Measurements from ENCODE around the gene UNC5C.

Gene UNC5C

DNA sequence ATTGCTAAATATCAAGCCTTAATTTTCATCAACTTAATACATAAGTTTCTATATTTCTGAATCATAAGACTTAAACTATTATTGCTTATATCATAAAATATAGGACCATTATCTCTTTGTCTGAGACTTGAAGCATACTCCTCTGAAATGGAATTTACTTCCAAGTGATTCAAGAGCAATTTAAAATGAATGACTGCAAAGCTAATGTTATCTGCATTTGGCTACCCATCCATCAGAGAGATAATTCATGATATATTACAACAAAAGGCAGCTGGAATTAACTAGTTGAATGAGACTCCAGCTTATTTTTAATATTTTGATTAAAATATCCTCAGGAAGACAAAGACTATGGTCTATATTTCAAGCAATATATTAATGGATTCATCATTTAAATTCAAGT lies 208.6 kb downstream of the UNC5C start:
- no peak for DNase-seq (ENCODE audit: low read depth)

DNA sequence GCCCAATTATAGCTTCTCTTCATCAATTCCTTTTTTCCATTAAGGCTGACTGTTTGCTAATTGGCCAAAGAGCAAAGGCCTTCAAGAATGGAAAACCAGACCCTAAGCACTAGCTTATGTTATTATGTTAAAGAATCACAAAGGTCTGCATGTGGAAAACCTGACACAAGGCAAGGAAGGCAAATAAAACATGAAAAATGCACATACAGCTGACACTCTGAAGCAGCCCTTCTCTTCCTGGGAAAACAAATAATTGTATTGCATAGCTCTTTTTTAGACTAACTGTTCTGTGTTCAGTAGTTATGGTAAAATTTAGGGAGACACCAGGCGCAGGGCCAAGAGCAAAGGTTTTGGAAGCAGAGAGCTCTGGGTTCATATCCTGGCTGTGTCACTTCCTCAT lies 223.1 kb downstream of the UNC5C start:
- no peak for DNase-seq (ENCODE audit: low read depth)

DNA sequence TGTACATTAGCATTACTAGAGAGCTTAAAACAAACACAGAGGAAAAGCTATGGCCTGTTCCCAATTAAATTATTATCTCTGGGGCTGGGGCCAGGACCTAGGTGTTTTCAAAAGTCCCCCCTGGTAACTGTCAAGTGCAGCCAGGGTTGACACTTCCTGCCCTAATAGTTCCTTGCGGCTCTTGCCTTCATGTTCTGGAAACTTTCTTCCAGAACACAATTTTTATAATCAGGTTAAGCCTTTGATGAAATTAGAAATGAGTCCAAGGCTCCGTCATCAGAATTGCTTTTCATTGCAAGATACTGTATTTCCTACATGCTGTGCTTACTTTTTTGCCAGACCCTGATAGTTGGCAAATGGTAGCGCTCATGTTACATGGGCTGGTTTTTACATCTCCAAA lies 229.6 kb downstream of the UNC5C start:
- no peak for DNase-seq (ENCODE audit: low read depth)

DNA sequence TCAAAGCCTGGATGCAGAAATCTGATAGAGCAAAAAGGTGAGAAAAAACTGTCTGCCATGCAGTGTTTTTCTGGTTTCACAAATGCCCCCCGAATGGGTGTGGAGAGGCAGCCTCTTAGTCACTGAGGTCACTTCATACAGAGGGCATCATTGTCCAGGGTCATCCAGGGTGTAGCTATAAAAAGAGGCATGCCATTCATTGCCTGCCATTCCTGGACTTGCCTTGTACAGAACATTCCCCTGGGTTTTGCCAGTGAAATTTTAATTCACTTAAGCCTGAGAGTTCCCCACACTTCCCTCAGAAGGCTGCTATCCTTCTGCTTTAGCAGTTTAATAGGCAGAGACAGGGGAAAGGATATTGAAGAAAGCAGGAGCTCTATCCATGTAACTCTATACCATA lies 230.3 kb downstream of the UNC5C start:
- DNase-seq (ENCODE audit: low read depth): no peak

DNA sequence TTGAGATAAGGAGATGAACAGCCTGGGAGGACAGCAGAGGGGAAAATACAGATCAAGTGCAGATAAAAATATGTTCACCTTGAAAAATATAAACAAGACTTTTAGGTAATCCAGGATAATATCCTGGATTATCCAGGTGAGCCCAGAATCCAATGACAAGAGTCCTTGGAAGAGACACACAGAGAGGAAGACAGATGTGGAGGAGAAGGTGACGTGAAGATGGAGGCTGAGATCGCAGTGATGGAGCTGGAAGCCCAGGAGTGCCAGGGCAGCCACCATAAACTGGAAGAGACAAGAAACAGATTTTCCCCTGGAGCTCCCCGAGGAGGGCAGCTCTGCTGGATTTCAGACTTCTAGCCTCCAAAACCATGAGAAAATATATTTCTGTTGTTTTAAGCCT lies 230.7 kb downstream of the UNC5C start:
- DNase-seq (ENCODE audit: low read depth): no peak

DNA sequence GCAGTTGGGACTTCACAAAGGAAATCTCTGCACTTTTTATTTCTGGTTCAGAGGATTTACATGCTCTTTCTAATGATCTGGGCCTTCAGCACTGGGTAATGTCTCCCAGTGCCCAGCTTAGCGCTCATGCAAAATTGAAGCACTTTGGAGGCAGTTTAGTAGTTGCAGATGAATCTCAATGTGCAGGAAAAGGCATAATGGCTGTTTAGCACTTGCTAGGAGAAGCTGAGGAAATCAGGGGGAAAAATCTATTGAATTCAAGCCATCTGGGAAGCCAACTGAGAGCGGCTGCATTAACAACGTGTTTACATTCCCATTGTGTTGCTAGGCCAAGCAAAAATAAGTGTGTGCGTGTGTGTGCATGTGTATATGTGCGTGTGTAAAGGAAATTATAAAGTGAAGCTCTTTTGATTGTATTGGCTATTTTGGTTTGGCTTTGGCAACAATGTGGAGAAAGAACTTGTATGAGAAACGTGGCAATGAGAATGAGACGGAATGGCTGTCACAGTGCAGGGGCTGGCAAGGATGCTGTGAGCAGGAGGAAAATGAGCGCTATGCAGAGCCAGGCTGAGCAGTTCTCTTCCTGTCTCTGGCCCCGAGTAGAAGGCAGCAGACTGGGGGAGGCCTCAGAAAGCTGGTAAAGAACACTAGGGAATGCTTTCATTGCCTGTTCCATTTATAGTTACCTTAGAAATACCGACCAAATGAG lies 231.5 kb downstream of the UNC5C start:
- DNase-seq (ENCODE audit: low read depth): no peak

DNA sequence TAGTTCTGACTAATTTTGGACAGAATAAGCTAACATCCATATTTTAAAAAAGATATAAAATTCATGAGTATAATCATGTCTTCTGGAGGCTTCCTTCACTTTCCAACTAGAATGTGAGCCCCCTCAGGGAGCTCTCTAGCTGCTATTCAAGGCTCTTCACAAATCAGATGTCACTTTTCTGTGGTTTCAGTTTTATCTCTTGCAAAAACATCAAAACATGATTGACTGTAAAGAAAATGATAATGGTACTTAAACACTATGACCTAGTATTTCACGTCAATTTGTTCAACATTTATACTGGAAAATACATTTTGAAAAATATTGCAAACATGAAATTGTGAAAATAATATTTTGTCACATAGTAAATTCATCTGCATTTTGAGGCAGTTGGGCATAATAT lies 234.2 kb downstream of the UNC5C start:
- DNase-seq (ENCODE audit: low read depth): no peak

DNA sequence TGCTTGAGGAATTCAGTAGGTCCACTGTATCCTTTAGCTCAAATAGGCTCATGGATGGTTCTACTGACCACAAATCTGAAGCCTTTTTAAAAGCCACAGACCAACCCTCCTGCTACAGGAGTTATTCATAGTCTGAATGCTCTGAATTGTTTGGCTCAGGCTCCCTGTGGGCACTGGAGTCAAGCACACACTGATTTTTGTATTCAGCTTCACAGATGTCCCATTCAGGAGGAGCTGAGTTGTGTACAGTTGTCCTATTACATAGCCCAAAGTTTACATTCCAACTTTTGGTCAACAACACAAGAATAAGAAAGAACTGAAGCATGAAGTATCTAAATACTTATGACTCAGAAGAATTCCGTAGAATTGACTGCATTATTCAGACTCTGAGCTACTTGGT lies 243.9 kb downstream of the UNC5C start:
- no peak for DNase-seq (ENCODE audit: low read depth)

DNA sequence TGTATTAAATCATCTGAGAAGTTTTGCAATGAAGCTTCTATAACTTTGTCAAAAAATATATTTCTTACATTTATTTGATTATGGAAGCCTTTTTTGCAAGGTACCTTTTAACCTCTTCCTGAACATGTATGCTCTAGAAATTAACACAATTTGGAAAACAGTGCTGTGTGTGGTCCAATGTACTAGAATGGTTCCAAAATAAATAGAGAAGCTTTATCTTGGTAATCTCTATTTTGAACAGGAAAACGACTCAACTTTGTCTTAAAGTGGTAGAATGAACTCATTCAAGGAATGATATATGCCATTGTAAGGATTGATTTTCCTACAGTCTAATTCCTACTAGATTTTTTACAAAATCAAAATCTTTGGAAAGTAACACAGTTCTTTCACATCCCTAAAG lies 248.5 kb downstream of the UNC5C start:
- no peak for DNase-seq (ENCODE audit: low read depth)

DNA sequence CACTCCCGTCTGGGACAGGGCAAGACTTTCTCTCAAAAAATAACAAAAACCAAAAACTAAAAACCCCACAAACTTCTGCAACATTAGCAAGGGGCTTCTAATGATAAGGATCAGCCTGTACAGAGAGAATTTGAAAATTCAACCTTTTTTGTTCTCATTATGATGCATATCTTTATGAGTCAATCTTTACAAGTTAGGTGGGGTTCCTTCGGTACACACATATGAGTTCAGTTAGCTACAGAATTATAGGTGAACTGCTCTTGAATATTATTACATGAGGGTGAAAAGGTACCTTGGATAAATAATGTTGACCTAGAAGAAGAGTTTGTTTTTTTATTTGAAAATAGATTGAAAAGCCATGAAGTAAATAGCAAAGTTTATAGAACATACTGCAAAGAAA lies 252.7 kb downstream of the UNC5C start:
- no peak for DNase-seq (ENCODE audit: low read depth)

DNA sequence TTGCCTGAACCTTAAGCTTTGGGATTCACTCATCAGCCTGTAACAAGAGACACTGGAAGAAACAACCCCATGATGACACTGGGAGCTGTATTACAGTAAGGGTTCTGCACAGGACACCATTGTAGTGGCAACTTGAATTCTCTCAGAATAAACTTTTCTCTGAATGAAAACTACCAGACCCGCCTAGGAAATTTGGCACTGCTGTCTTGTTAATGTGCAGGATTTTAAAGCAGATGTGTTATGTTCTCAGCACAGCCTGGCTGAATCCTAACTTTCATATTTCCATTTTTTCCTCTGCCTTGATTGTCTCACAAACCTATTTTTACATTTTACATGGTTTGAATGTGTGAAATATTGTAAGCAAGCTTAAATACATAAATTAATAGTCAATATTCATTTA lies 253.6 kb downstream of the UNC5C start:
- DNase-seq (ENCODE audit: low read depth): no peak

DNA sequence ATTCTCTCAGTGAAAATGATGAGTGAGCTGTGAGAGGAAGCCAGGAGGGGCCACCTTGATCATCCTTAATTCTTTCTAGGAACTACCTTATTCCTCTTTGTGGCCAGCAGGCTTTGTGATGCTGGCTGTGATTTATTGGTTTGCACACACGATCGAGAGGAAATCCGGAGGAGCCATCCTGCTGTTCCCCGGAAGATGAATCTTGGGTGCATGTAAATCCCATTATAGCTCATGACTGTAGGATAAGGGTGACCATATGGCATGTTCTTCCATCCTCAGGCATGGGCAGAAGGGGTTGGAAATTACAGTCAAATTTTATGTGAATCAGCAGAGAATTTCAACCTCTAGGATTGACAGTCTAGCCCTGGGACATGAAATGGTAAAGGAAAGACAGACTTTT lies 254.5 kb downstream of the UNC5C start:
- DNase-seq (ENCODE audit: low read depth): no peak

DNA sequence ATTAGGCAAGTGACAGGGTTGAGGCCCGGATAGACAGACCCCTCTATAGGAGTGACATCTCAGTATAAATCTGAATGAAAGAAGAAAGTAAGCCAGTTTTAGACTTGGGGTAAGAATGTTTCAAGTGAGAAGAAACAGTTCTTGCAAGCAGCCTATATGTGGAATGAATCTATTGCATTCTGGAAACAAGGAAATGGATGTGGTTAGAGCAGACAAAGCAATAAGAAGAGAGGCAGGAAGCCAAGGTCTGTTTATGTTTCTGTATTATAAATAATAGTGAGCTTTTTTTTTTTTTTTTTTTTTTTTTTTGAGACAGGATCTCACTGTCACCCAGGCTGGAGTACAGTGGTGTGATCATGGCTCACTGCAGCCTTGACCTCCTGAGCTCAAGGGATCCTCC lies 255.8 kb downstream of the UNC5C start:
- DNase-seq (ENCODE audit: low read depth): no peak

DNA sequence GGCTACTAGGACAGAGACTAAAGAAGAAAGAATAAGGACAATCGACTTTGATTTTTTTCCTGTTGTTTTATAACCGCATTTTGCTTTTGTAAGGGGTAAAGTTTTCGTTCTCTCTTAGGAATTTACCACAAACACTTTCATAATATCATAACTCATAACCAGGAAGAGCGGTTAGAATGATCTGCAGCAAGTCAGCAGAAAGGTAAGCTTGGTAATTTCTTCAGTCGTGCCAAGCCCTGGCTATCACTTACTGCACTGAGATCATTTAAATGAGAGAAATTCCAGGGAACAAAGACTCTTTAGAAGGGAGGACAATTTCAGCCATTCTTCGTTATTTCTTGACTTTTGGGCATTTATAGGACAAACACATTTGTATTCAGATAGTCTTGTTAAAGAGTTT lies 258.1 kb downstream of the UNC5C start:
- DNase-seq (ENCODE audit: low read depth): no peak

DNA sequence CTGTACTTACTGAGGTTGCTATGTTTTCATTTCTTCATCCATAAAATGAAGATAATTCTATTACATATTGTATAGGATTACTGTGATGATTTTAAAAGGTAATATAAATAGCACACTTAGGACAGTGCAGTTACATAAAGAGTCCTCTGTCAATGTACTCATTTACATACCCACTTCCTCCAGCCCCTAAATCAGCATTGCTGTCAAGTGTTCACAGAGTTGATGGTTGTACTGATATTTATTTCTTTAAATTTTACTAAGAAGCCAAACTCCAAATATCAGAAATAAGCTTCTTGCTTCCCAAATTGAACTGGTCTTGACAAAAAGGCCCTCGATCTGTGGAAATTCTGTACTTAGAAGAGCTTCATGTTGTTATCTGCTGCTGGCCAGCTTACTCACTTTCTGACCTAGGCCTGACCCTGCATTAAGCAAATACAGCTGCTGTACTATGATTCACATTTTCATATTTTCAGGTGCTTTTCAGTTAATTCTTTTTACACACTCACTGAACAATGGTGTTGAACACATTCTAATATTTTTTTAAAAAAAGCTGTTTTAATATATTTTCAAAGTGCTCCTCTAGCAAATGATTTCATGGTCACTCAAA lies 259.6 kb downstream of the UNC5C start:
- no peak for DNase-seq (ENCODE audit: low read depth)

DNA sequence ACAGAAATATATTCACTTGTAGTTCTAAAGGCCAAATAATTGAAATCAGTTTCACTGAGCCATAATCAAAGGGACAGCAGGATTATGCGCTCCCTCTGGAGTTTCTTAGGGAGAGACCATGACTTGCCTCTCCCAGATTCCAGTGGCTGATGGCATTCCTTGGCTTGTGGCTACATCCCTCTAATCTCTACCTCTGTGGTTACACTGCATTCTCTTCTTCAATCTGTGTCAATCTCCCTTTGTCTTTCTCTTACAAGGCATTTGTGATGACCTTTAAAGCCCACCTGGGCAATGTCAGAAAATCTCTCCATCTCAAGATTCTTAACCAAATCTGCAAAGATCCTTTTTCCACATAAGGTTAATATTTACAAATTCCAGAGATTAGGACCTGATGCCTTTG lies 260.2 kb downstream of the UNC5C start:
- no peak for DNase-seq (ENCODE audit: low read depth)

DNA sequence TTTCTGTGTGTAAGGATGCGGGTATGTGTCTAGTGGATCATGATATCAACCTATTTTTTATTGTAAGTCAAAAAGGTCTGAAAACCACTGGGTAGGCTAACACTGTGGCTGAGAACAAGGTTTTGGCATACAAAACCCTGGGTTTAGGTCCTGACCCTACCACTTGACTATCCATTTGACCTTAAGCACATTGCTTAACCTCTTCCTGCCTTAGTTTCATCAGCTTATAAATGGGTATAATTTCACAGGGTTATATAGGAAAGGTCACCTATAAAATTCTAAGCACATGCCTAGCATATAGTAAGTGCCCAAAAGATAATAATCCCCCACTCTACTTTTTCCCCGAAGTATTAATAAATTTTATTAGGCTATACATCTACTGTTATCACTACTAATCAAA lies 263.0 kb downstream of the UNC5C start:
- DNase-seq (ENCODE audit: low read depth): no peak

DNA sequence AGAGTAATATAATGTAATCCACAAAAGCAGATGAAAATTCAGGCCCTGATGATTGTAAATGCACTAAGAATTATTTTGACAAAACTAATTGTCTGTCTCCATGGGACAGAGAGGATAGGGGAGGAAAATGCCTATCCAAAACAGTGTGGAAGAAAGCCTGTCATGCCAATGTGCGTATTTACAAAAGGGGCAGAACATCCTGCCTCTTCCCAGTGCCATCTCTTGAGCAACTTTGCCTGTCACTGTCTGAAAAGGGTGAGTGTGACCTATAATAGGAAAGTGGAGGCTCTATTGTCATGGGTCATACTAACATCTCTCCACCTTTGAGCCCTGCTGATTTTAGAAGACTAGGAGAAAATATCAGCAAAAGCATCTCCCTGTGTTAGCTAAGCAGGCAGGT lies 264.1 kb downstream of the UNC5C start:
- DNase-seq (ENCODE audit: low read depth): no peak

DNA sequence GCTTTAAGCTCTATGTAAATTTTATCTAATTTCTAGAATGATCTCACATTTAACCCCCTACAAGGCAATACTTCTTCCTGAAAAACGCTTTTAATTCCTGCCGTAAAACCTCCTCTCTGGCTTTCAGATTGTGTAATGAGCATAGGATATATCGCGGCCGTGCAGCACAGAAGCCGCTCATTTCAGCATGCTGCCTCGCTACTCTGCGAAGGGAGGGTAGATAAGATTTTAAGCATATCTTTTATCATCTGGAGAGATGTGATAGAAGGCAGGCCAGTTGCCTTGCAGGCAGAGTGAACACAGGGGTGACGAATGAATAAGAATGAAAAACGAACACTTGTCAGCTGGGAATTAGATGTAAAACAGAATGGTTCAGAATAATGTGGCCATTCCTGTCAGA lies 265.5 kb downstream of the UNC5C start:
- no peak for DNase-seq (ENCODE audit: low read depth)

DNA sequence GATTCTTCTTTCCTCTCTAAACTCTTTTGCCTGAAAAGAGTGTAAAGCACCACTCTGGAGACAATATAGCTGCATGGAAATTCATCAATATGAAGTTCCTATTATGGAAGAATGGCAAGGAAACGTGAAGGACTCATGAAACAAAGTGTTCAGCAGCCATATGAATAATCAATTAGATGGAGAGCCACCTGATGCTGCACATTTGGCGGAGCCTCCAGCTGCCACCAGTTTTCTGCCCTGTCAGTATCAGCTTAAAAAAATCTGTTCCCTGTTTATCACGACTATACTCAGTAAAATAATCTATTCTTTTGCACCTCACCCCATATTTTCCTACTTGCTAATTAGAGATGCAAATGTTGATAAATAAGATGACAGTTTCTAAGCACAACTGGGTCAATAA lies 276.0 kb downstream of the UNC5C start:
- DNase-seq (ENCODE audit: low read depth): no peak

DNA sequence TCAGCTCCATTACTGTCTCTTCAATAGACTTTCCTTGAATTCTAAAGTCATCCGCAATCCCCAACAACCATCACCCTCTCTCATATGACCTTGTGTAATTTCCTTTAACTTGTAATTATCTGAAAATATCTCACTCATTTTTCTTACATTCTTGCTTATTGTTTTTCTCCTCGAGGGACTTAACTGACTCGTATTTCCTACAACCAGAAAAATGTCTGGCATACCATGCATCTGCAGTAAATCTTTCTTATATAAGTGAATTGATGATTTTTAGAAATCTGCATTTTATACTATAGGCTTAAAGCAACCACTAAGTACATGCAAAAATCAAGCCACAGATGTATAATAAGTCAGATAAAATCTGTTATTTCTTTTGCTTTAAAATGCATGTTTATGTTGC lies 276.7 kb downstream of the UNC5C start:
- no peak for DNase-seq (ENCODE audit: low read depth)

DNA sequence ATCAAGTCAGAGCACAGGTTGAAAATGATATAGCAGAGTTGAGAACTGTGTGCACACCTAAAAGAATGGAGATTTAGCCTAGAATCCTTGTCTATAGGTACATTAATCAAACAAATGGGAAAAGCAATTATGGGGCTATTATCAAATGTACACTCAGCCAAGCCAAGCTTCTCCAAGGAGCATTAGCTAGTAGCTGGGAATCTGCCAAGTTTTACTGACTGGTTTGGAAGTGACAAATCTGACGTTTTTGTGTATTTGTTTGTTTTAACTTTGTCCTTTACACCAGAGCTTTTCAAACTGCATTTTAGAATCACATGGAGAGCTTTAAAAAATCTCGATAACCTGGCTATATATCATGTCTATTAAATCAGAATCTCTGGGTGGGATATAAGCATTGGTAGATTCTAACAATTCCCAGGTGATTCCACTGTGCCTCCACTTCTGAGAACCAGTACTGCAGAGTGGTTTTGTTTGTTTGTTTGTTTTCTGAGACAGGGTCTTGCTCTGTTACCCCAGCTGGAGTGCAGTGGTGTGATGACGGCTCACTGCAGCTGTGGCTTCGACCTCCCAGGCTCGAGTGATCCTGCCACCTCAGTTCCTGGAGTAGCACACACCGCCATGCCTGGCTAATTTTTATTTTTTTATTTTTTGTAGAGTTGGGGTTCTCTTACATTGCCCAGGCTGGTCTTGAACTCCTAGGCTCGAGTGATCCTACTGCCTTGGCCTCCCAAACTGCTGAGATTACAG lies 279.8 kb downstream of the UNC5C start:
- DNase-seq (ENCODE audit: low read depth): no peak

DNA sequence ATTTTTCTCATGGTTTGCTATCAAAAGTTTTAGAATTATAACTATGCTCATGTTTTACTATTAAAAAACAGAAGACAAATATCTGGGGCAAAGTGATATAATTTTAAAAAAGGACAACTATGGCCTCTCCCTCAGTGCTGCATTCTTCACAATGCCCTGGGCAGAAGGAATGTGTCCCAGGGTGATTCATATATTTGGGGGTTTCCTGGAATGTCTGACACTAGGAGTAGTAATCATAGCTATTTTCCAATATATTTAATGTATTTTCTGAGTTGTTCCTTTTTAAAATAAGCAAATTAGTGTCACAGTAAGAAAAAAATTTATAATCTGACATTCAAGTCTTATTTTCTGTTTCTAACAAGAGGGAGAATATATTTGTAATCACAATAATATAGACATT lies 281.7 kb downstream of the UNC5C start:
- no peak for DNase-seq (ENCODE audit: low read depth)
